HepG2 (cell line): ENCODE measurements around the gene AGAP1. TPM values are rescaled to one million over a fixed set of nuclear protein-coding genes. Genes with fewer than 3 reads are reported as not detected.

Source experiments
- AHR ChIP-seq: IDR thresholded peaks from 2 replicates; pipeline ENCODE4 v1.6.1; 2018; ENCODE audit warnings: missing genetic modification reagents, missing compliant biosample characterization
- ASH2L ChIP-seq: fragments of 300-600, 200-600 bp; sonication (generic); IDR thresholded peaks from 2 replicates; pipeline ENCODE4 v1.7.0; 2017; ENCODE audit warnings: low read depth, mild to moderate bottlenecking, moderate library complexity, mixed read lengths, low read length; ENCODE audit not compliant: insufficient read length
- CAMTA2 ChIP-seq: sonication (generic); formaldehyde crosslinking; IDR thresholded peaks from 2 replicates; pipeline ENCODE4 v1.4.0; 2020; ENCODE audit warnings: mild to moderate bottlenecking, missing genetic modification reagents, borderline replicate concordance
- CBX2 ChIP-seq, 2 experiments: fragments of 200-600 bp in 1 of 2; sonication (generic); formaldehyde crosslinking in 1 of 2; IDR thresholded peaks; 2 replicates each; pipeline versions ENCODE4 v1.7.0 to v1.8.1; 2018 to 2022; ENCODE audit warnings: low read depth in 2 of 2, low read length in 1 of 2, mild to moderate bottlenecking in 1 of 2, missing genetic modification reagents in 1 of 2
- CREB3 ChIP-seq: sonication (generic); formaldehyde crosslinking; IDR thresholded peaks from 2 replicates; pipeline ENCODE4 v1.5.0; 2020; ENCODE audit warnings: missing genetic modification reagents
- DMAP1 ChIP-seq: IDR thresholded peaks from 2 replicates; pipeline ENCODE4 v1.6.1; 2016
- EHMT2 ChIP-seq: fragments of 200-600 bp; sonication (generic); IDR thresholded peaks from 2 replicates; pipeline ENCODE4 v1.7.0; 2017; ENCODE audit warnings: antibody characterized with exemption, low read depth, low read length, borderline replicate concordance
- ELF4 ChIP-seq: sonication (generic); formaldehyde crosslinking; IDR thresholded peaks from 2 replicates; pipeline ENCODE4 v1.5.0; 2020; ENCODE audit warnings: missing genetic modification reagents, mild to moderate bottlenecking, moderate library complexity, borderline replicate concordance
- GFI1 ChIP-seq: sonication (generic); formaldehyde crosslinking; IDR thresholded peaks from 2 replicates; pipeline ENCODE4 v1.5.0; 2020; ENCODE audit warnings: missing genetic modification reagents, mild to moderate bottlenecking, borderline replicate concordance
- HNRNPL ChIP-seq: fragments of 200-400 bp; formaldehyde crosslinking; IDR thresholded peaks from 2 replicates; pipeline ENCODE4 v1.6.1; 2017; ENCODE audit warnings: mild to moderate bottlenecking, low read depth, low read length
- ISL2 ChIP-seq: sonication (generic); formaldehyde crosslinking; IDR thresholded peaks from 2 replicates; pipeline ENCODE4 v1.5.0; 2020; ENCODE audit warnings: missing genetic modification reagents
- KDM5B ChIP-seq: sonication (generic); formaldehyde crosslinking; IDR thresholded peaks from 2 replicates; pipeline ENCODE4 v1.4.0; 2020; ENCODE audit warnings: missing genetic modification reagents, mild to moderate bottlenecking, borderline replicate concordance
- KLF13 ChIP-seq: sonication (generic); formaldehyde crosslinking; IDR thresholded peaks from 2 replicates; pipeline ENCODE4 v1.4.0; 2020; ENCODE audit warnings: mild to moderate bottlenecking, missing genetic modification reagents
- KMT2A ChIP-seq: sonication (generic); formaldehyde crosslinking; IDR thresholded peaks from 2 replicates; pipeline ENCODE4 v1.4.0; 2020; ENCODE audit warnings: missing genetic modification reagents
- MED1 ChIP-seq: sonication (generic); formaldehyde crosslinking; IDR thresholded peaks from 2 replicates; pipeline ENCODE4 v1.4.0; 2020; ENCODE audit warnings: missing genetic modification reagents
- RORA ChIP-seq: sonication (generic); formaldehyde crosslinking; IDR thresholded peaks from 2 replicates; pipeline ENCODE4 v1.5.0; 2020; ENCODE audit warnings: mild to moderate bottlenecking, missing genetic modification reagents, moderate library complexity
- STAT5B ChIP-seq: sonication (generic); formaldehyde crosslinking; IDR thresholded peaks from 2 replicates; pipeline ENCODE4 v1.4.0; 2020; ENCODE audit warnings: missing genetic modification reagents
- TARDBP ChIP-seq: sonication (generic); formaldehyde crosslinking; IDR thresholded peaks from 2 replicates; pipeline ENCODE4 v1.8.0; 2022; ENCODE audit warnings: mild to moderate bottlenecking, missing genetic modification reagents
- TBL1XR1 ChIP-seq: fragments of 150-350 bp; IDR thresholded peaks from 2 replicates; pipeline ENCODE4 v1.6.1; 2014; ENCODE audit warnings: borderline replicate concordance, low read length; ENCODE audit not compliant: partially characterized antibody
- TBP ChIP-seq: sonication (generic); formaldehyde crosslinking; IDR thresholded peaks from 2 replicates; pipeline ENCODE4 v1.5.0; 2020; ENCODE audit warnings: missing genetic modification reagents
- THAP11 ChIP-seq: IDR thresholded peaks from 2 replicates; pipeline ENCODE4 v1.6.1; 2016; ENCODE audit warnings: missing biosample characterization, missing genetic modification reagents
- XBP1 ChIP-seq: sonication (generic); formaldehyde crosslinking; IDR thresholded peaks from 2 replicates; pipeline ENCODE4 v1.5.0; 2020; ENCODE audit warnings: missing genetic modification reagents
- ZC3H13 ChIP-seq: sonication (generic); formaldehyde crosslinking; IDR thresholded peaks from 2 replicates; pipeline ENCODE4 v1.8.1; 2023; ENCODE audit warnings: mild to moderate bottlenecking, missing genetic modification reagents, moderate library complexity
- ZFY ChIP-seq: sonication (generic); formaldehyde crosslinking; IDR thresholded peaks from 2 replicates; pipeline ENCODE4 v1.4.0; 2020; ENCODE audit warnings: missing genetic modification reagents
- ZKSCAN1 ChIP-seq: fragments of 150-350 bp; IDR thresholded peaks from 2 replicates; pipeline ENCODE4 v1.6.1; 2014; ENCODE audit warnings: low read length
- ZNF468 ChIP-seq: sonication (generic); formaldehyde crosslinking; IDR thresholded peaks from 2 replicates; pipeline ENCODE4 v1.8.0; 2022; ENCODE audit warnings: mild to moderate bottlenecking, moderate library complexity, missing genetic modification reagents
- ZNF562 ChIP-seq: sonication (generic); formaldehyde crosslinking; IDR thresholded peaks from 2 replicates; pipeline ENCODE4 v1.8.0; 2022; ENCODE audit warnings: missing genetic modification reagents, borderline replicate concordance
- ZNF563 ChIP-seq: sonication (generic); formaldehyde crosslinking; IDR thresholded peaks from 2 replicates; pipeline ENCODE4 v1.8.0; 2022; ENCODE audit warnings: mild to moderate bottlenecking, moderate library complexity, missing genetic modification reagents
- ZNF772 ChIP-seq: sonication (generic); formaldehyde crosslinking; IDR thresholded peaks from 2 replicates; pipeline ENCODE4 v1.5.0; 2020; ENCODE audit warnings: mild to moderate bottlenecking, missing genetic modification reagents
- ZNF816 ChIP-seq: sonication (generic); formaldehyde crosslinking; IDR thresholded peaks from 2 replicates; pipeline ENCODE4 v1.8.0; 2022; ENCODE audit warnings: missing genetic modification reagents, mild to moderate bottlenecking, borderline replicate concordance
- ZSCAN20 ChIP-seq: sonication (generic); formaldehyde crosslinking; IDR thresholded peaks from 2 replicates; pipeline ENCODE4 v1.4.0; 2020; ENCODE audit warnings: missing genetic modification reagents, mild to moderate bottlenecking, borderline replicate concordance
- polyA plus RNA-seq, 8 experiments: library from polyadenylated mRNA; depleted of rRNA in 3 of 8; stranded (reverse) in 7 of 8; unstranded in 1 of 8; fragments of >200 nt; fragmentation: Illumina TruSeq in 4 of 8; extraction: Trizol in 4 of 8; gene quantifications; 2 replicates each; pipeline versions ENCODE4 v1.2.1 to v1.2.3, GENCODE V29; 2011 to 2016; ENCODE audit warnings: low read depth in 4 of 8, missing spikeins in 1 of 8, mixed read lengths in 1 of 8; ENCODE audit not compliant: insufficient read depth in 1 of 8
- total RNA-seq, 5 experiments: library from RNA; depleted of rRNA; stranded (reverse); fragments of >200 nt; fragmentation: Illumina TruSeq; extraction: Trizol; gene quantifications; 2 replicates each; pipeline ENCODE4 v1.2.3, GENCODE V29; 2016; ENCODE audit warnings: low read depth in 1 of 5

AGAP1 gene
- total and polyA plus RNA-seq, 2 of the 13 experiments (the other 11 are each of a cell fraction or from before 2014, with no cell fraction given) = 21.2 to 32.7 TPM

DNA sequence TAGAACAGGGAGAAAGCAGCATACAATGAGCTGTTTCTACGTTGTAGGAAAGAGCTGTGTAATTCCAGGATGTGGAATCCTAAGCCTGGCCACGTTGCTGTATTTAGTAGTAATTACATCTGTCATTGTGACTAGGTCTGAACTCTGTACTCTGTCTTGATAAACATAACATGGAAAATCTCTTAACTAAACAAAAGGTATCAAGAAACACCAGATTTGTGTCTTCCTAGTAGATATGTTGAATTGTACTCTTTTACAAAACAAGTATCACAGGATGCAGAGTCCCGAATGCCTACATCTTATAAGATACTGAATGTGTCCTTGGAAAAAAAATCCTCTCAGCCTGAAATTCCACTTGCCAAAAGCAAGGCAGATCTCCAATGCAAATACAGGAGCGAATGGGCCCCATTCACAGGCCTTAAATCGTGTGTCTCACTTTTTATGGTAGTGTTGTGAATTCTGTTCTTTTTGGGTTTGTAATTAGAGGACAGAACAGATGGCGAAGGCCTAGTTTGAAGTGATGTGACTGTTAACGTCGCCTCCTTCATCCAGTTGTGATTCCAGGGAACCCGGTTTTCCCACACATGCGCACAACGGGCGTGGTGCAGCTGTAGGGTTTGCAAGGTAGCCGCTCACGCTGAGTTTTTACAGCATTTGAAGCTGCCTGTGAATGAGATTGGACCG, 427.8 kb downstream of the AGAP1 start (continued):
- TF ChIP-seq HNRNPL (no peak), THAP11 (CRISPR knock-in tag) (0 out of 2 replicates have a peak, but pooled peaks have one; percentile 22), TARDBP (peak; percentile 20; the same call in 1 of the 2 replicates), ISL2 (CRISPR knock-in tag) (peak; percentile 53; the same call in 1 of the 2 replicates), TBL1XR1 (no peak), KLF13 (CRISPR knock-in tag) (no peak), ZSCAN20 (CRISPR knock-in tag) (no peak), CREB3 (CRISPR knock-in tag) (no peak), ZNF562 (no peak), CBX2 (IDR thresholded peaks at IDR 0.05; ENCODE audit: low read depth, low read length) (no peak), CBX2 (CRISPR knock-in tag; IDR thresholded peaks at IDR 0.05; ENCODE audit: low read depth) (no peak), ZKSCAN1 (no peak), ZFY (CRISPR knock-in tag) (no peak), AHR (CRISPR knock-in tag) (no peak), ZNF468 (CRISPR knock-in tag) (no peak), EHMT2 (peak; percentile 47; the same call in 1 of the 2 replicates), CAMTA2 (CRISPR knock-in tag) (no peak), ZC3H13 (CRISPR knock-in tag) (no peak), STAT5B (no peak), ZNF772 (CRISPR knock-in tag) (no peak), ZNF816 (0 out of 2 replicates have a peak, but pooled peaks have one; percentile 68), XBP1 (CRISPR knock-in tag) (no peak), TBP (CRISPR knock-in tag) (no peak), ZNF563 (no peak), DMAP1 (0 out of 2 replicates have a peak, but pooled peaks have one; percentile 44), RORA (CRISPR knock-in tag) (no peak), MED1 (CRISPR knock-in tag) (peak; percentile 77), KMT2A (no peak), ELF4 (0 out of 2 replicates have a peak, but pooled peaks have one; percentile 39), GFI1 (CRISPR knock-in tag) (peak; percentile 67; the same call in 1 of the 2 replicates), ASH2L (peak; percentile 86), KDM5B (CRISPR knock-in tag) (no peak)
